Activated gamma-delta T cell treated with Interleukin-2 at 50 U/mL for 16 hours (primary cell): ENCODE data around the gene MCL1.
"Not testable (repeated sequence)": the region's sequence is repeated elsewhere in the genome, so short reads cannot be mapped to it uniquely, and the experiment has no call there.

ENCODE experiments used
- DNase-seq: peaks from one replicate; pipeline ENCODE4 v3.0.0-alpha.2; 2020

Gene MCL1

GRCh38 chr1:150579110-150579944 lies at the start of gene MCL1:
TSS of gene MCL1 (minus strand) at chr1:150579610. CDS start at chr1:150579530, 80 bp downstream.
- peak; percentile 83 for DNase-seq

- no peak for DNase-seq
Observed at GRCh38 chr1:150628766-150629114, 49.3 kb upstream of the MCL1 start.

DNA sequence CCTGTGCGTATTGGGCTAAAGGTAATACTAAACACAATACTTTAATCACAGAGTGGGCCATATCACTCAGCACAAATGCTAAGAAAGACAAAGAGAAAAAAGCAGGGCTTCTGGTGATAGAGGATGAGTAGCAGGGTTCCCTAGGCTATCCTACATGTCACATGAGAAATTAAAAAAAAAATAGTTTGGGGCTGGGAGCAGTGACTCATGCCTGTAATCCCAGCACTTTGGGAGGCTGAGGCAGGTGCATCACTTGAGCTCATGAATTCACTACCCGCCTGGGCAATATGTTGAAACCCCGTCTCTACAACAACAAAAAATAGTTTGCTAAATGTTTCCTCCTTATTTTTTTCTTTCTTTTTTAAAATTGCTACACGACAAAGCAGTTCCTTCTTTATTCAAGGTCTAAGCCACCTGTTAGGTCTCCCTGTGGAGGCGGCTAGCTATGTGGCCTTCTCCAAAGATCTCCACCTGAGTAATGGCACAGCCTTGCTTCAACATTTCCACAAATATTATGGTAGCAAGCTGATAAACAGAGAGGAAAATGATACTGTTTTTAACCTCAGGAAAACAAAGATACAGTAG lies 48.5 kb upstream of the MCL1 start:
- DNase-seq, result no peak

- no peak for DNase-seq
Observed at GRCh38 chr1:150626150-150626549, 46.7 kb upstream of the MCL1 start.

GRCh38 chr1:150624546-150624945 lies 45.1 kb upstream of the MCL1 start:
- not testable (repeated sequence) for DNase-seq

- DNase-seq, result not testable (repeated sequence)
Observed at GRCh38 chr1:150624134-150624533, 44.7 kb upstream of the MCL1 start.

GRCh38 chr1:150622303-150622975 lies 43.0 kb upstream of the MCL1 start:
- DNase-seq, result no peak

- peak; percentile 57 for DNase-seq
Observed at GRCh38 chr1:150621497-150622302, 42.3 kb upstream of the MCL1 start.

DNA sequence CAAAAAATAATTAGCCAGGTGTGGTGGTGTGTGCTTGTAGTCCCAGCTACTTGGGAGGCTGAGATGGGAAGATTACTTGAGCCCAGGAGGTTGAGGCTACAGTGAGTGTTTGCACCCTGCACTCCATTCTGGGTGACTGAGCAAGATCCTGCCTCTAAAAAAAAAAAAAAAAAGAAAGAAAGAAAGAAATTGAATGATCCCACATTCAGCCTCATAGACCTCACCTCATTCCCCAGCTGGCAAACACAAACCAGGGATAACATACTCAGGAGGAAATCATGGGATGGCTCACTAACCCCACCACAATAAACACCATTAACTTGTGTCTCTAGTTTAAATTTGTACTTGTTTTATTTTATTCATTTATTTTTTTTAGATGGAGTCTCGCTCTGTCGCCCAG lies 41.5 kb upstream of the MCL1 start:
- DNase-seq, result no peak

DNA sequence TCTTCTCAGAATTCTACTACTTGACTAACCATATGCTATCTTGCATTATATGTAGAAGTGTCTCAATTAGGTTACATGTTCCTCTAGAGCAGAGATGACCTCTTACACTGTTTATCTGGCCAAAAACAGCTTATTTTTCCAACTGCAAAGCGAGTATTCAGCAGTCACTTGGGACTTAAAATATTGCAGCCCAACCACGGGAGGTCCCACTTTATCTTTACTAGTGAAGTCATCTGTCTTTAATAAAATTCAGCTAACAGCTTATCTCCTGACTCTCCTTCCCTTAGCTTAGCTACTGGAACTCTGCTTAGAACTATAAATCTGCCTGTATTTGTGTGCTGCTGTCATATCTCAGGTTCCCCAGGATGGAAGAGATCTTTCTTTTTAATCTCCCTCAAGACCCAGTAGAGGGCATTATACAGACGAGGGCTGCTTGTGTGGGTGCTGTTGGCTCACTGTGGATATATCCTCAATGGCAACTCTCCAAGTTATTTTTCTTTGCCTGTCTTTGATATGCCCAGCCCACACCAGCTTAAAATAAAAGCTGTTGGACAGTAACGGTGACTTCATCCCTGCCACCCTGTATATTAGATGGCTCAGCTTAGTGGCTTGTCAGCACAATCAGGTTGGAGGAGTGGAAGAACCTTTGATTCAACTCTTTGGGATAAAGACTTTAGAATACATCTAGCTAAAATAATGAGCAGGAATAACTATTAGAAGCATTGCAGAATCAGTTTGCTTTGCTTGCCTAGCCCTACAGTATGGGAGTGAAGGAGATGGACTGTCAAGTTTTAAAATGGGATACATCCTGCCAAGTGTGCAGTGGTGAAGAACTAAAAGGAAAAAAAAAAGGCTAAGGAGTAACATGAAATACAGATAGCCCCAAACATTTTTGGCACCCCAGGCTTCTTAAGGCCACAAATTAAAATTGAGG lies 40.4 kb upstream of the MCL1 start:
- DNase-seq, result no peak

DNA sequence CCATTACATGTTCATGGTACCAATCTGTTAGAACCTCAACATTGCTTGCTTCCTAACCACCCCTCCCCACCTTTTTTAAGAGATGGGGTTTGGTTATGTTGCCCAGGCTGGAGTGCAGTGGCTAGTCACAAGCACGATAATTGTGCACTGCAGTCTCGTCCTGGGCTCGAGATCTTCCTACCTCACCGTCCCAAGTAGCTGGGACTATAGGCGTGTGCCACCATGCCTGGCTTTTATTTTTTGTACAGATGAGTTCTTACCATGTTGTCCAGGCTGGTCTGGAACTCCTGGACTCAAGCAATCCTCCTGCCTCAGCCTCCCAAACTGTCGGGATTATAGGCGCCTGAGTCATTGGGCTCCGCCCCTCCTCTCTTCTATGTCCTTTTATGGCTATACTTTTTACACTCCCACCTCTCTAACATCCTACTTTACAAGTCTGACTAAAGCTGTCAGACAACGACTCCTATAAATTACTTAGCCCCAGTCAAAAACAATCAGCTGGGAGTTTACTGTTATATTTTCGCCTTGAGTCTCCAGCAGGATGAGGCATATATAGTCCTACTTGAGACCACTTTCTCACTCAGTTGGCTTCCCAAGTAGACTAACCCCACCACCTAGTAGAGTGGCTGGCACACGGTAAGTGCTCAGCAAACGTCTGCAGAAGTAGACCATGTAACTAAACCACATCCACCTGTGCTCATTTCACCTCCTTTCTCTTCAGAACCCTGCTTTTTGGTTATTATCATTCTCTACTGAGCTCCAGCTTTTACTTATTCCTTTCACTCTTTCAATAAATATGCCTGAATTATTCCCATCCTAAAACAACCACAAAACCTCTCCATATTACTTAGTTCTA lies 36.2 kb upstream of the MCL1 start:
- DNase-seq, result no peak

DNA sequence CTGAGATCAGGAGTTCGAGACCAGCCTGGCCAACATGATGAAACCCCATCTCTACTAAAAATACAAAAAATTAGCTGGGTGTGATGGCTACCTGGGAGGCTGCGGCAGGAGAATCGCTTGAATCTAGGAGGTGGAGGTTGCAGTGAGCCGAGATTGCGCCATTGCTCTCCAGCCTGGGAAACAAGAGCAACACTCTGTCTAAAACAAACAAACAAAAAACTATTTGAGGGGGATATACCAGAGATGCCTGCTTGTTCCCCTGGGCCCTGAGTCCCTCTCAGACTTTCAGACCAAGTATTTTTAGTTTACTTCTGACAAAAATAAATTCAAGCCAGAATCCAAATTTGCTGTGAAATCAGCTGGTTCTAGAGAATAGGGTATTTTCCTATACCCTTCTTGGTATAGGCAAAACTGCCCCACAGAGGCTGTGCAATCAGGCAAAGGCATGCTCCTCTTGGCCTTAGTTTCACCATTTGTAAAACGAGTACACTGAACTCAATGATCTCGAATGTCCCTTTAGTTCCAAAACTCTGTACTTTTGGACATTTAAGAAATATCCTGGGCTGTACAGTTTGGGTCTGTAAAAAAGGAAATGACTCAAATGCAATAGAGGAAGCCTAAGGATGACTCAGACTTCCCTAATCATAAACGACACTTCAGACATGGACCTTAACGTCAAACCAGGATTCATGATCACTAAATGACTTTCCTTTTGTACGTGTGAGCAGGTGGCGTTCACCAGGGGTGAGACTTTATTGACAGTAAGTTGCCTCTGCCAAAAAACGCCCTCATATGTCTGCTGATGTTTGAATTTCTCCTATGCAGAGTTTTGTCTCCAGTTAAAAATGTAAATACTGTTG lies 33.9 kb upstream of the MCL1 start:
- DNase-seq, result peak; percentile 29

DNA sequence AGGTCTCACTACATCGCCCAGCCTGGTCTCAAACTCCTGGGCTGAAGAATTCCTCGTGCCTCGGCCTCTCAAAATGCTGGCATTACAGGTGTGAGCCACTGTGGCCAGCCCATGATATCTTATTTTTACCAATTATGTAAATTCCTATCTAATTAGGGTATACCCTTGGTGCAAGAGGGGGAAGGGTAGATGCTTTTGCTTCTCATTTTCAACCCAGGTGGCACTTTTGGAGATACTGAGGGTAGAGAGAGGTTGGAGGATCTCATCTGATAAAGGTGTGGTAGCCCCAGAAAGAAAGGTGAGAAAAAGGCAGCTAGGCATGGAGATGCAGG lies 32.6 kb upstream of the MCL1 start:
- no peak for DNase-seq

GRCh38 chr1:150610576-150610975 lies 31.2 kb upstream of the MCL1 start:
- DNase-seq, result no peak

GRCh38 chr1:150609732-150610131 lies 30.3 kb upstream of the MCL1 start:
- no peak for DNase-seq

DNA sequence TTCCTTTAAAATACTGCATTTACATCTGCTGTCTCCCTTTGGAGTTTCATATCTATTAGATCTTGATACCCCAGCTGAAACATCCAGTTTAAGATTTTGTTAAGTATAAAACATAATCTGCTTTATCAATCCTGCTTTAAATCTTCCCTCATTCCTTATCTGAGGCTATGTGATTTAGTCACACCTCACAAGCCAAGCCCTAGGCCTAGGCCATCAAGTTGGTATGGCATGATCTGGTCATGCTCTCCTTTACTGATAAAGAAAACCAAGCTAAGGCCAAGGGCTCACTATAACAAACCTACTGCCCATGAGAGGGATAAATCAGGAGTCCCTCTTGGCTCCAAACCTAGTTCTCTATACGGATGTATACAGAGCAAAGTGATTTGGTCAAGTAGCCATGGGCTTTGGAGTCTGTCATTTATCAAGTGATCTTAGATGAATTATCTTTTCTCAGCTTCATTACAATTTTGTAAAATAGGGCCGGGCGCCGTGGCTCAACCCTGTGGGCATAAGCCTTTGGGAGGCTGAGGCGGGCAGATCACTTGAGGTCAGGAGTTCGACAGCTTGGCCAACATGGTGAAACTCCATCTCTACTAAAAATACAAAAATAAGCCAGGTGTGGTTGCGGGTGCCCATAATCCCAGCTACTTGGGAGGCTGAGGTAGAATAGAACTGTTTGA lies 27.2 kb upstream of the MCL1 start:
- DNase-seq, result no peak

- DNase-seq, result not testable (repeated sequence)
Observed at GRCh38 chr1:150605451-150605731, 26.0 kb upstream of the MCL1 start.

- no peak for DNase-seq
Observed at GRCh38 chr1:150604226-150604588, 24.8 kb upstream of the MCL1 start.

DNA sequence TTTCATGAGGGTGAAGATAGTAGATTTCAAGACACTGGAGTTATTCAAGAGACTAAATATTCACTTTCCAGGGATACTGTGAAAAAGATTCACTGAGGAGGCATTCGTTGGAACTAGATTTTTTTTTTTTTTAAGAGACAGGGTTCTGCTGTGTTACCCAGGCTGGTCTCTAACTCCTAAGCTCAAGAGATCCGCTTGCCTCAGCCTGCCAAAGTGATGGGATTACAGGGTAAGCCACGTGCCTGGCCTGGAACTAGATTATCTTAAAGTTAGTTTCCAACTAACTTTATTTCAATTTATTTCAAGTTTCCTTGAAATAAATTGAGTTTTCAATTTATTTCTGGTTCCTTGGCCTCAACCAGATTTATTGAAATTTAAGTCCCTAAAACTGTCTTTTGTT lies 24.3 kb upstream of the MCL1 start:
- no peak for DNase-seq

- DNase-seq, result not testable (repeated sequence)
Observed at GRCh38 chr1:150602372-150602771, 23.0 kb upstream of the MCL1 start.
